ENCODE measurements around the gene NPHP1. TPM values are rescaled to one million over a fixed set of nuclear protein-coding genes. Genes with fewer than 3 reads are reported as not detected.

Gene NPHP1
- total and polyA plus RNA-seq, 2 donors (not counting 3 experiments of a cell fraction or from before 2014, with no cell fraction given) = 2.3 to 5.9 TPM

GRCh38 chr2:110131166-110131565 is 73.6 kb downstream of the NPHP1 start:
- H3K9ac ChIP-seq (replicated peaks; ENCODE audit: extremely low read depth, insufficient read depth, low read length) = no peak overlapping the region
- BruUV-seq (replicated peaks) = no TSS peak
- no peak overlapping the region for H3K4me3 ChIP-seq (replicated peaks in 1 of 3; ENCODE audit: insufficient read depth in 1 of 3, low read depth in 1 of 3, low read length in 3 of 3)
- H3K36me3 ChIP-seq (ENCODE audit: control insufficient read depth in 2 of 2, extremely low read depth in 1 of 2, insufficient read depth in 2 of 2, low read length in 2 of 2) = no peaks in the 10 kb centered on the region
- TF ChIP-seq CTCF (IDR thresholded peaks at IDR 0.05; ENCODE audit: extremely low read depth in 1 of 2, insufficient read depth in 1 of 2, low read depth in 1 of 2, low read length in 2 of 2) = no peak
- TF ChIP-seq MAX (IDR thresholded peaks at IDR 0.05; ENCODE audit: insufficient read depth, insufficient read length) = no peak
- no peak for TF ChIP-seq GATA2 (IDR thresholded peaks at IDR 0.05; ENCODE audit: insufficient read depth, insufficient read length, low read depth, low read length)
- TF ChIP-seq POLR2A (IDR thresholded peaks at IDR 0.05; ENCODE audit: low read depth, low read length) = no peak
- no peak for TF ChIP-seq MYC (IDR thresholded peaks at IDR 0.05; ENCODE audit: low read depth, low read length)
- TF ChIP-seq JUN (IDR thresholded peaks at IDR 0.05; ENCODE audit: borderline replicate concordance, insufficient read depth, insufficient read length, low read depth) = no peak
- TF ChIP-seq EZH2 (IDR thresholded peaks at IDR 0.05; ENCODE audit: borderline replicate concordance, low read depth, low read length, severe bottlenecking) = no peak
- dilution Hi-C loops (cut with MboI; ENCODE audit: extremely low pct_ligation_motif_present, low sequenced_read_pairs) = no loop called here
- ChIA-PET CTCF (interaction anchor here (1.0 to 1.4 kb wide), 3 partner anchors 10 to 19 kb away, joined by 3 to 6 read pairs (median 4); partner anchors contain the start of gene MALL), POLR2A (no interaction called here)
- H3K4me1 ChIP-seq (ENCODE audit: control insufficient read depth, extremely low read depth, insufficient read depth, low read length) = no peaks in the 10 kb centered on the region
- no peak overlapping the region for H3K4me2 ChIP-seq (ENCODE audit: insufficient read depth, low read length)
- DNase-seq (ENCODE audit: low read depth, low spot score) (no peak), FAIRE-seq (no peak)
- intact Hi-C loops (cut with micrococcal nuclease) = no loop called here
- no peaks in the 10 kb centered on the region for H3K79me2 ChIP-seq (ENCODE audit: control insufficient read depth, insufficient read depth, low read length)
- H3K27me3 ChIP-seq (ENCODE audit: control insufficient read depth in 2 of 2, insufficient read depth in 2 of 2, low read length in 2 of 2) = no peaks in the 10 kb centered on the region
- H3K27ac ChIP-seq (ENCODE audit: insufficient read depth, low read depth, low read length) = no peak overlapping the region
- no peaks in the 10 kb centered on the region for H3K9me3 ChIP-seq (replicated peaks; ENCODE audit: control insufficient read depth, insufficient read depth, low read length)
- no peaks in the 10 kb centered on the region for H4K20me1 ChIP-seq (replicated peaks; ENCODE audit: control insufficient read depth, extremely low read depth, insufficient read depth, low read length)
- no peaks in the 10 kb centered on the region for H3K9me1 ChIP-seq (replicated peaks; ENCODE audit: control insufficient read depth, extremely low read depth, insufficient read depth, low read length)
- no peak overlapping the region for H2AFZ ChIP-seq (ENCODE audit: low read depth, low read length)
